HG03565 (cell line): Measurements from ENCODE around the gene ENTPD7.
"Not testable (repeated sequence)": the region's sequence is repeated elsewhere in the genome, so short reads cannot be mapped to it uniquely, and the experiment has no call there.

Source experiments
- ATAC-seq: cut with Tn5 transposase; IDR thresholded peaks from one replicate; pipeline ENCODE4 v1.9.1; 2021; ENCODE audit warnings: mild to moderate bottlenecking, moderate library complexity; ENCODE audit not compliant: unreplicated experiment

Gene ENTPD7

DNA sequence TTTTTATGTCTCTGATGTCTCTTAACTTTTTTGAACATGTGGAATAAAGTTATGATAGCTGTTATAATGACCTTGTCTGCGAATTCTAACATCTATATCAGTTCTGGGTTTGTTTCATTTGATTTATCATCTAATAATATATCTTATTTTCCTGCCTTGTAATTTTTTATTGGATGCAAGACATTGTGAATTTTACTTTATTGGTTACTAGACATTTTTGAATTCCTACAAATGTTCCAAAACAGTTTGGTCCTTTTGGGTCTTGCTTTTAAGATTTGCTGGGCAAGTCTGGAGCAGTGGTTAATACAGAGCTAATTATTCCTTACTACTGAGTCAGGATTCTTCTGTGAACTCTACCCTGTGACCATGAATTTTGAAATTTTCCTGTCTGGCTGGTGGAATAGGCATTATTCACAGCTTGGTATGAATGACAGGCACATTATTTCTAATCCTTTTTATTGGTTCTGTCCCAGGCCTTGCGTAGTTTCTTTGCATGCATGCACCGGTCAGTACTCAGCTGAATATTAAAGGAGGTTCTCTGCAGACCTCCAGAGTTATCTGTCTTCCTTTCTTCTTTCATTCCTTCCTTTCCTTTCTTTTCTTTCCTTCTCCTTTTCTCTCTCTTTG is 81.7 kb downstream of the ENTPD7 start:
- ATAC-seq = no peak

- ATAC-seq = no peak
These were observed 82.9 kb downstream of the ENTPD7 start for GRCh38 chr10:99742254-99742653.

GRCh38 chr10:99742701-99743100 is 83.4 kb downstream of the ENTPD7 start:
- ATAC-seq = no peak

DNA sequence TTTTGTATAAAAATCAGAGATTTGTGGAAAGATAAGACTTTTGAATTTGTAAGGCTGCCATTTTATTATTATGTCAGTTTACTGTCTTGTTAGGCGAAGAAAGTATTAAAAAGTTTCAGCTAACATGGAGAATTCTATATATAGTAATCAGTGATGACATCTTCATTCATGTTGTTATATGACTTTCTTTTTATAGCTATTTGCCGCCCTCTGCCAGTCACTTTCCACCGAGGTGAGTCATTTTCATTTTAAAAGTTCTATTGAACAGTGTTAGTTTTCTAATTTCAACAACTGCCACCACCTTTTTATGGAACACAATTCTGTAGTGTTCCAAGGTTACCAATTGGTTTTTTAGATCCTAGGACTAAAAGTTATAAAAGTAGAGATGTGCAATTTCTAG is 84.5 kb downstream of the ENTPD7 start:
- no peak for ATAC-seq

DNA sequence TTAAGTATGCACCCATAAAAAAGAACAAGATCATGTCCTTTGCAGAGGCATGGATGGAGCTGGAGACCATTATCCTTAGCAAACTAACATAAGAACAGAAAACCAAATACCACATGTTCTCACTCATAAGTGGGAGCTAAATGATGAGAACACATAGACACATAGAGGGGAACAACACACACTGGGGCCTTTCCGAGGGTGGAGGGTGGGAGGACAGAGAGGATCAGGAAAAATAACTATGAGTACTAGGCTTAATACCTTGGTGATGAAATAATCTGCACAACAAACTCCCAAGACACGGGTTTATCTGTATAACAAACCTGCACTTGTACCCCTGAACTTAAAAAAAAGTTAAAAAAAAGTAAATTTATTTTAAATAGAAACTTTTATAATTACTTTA is 86.9 kb downstream of the ENTPD7 start:
- not testable (repeated sequence) for ATAC-seq

- ATAC-seq = no peak
These were observed 89.6 kb downstream of the ENTPD7 start for GRCh38 chr10:99748823-99749451.

- ATAC-seq = no peak
These were observed 91.3 kb downstream of the ENTPD7 start for GRCh38 chr10:99750641-99751040.

GRCh38 chr10:99754670-99755069 is 95.4 kb downstream of the ENTPD7 start:
- ATAC-seq = no peak
